ENCODE data around the gene DLG2. TPM values are rescaled to one million over a fixed set of nuclear protein-coding genes. Genes with fewer than 3 reads are reported as not detected.
"Not testable (repeated sequence)": the region's sequence is repeated elsewhere in the genome, so short reads cannot be mapped to it uniquely, and the experiment has no call there.

Gene DLG2
- total and polyA plus RNA-seq, 3 experiments from 2014 or later, result 0.81 to 1.5 (median 1.3) TPM

DNA sequence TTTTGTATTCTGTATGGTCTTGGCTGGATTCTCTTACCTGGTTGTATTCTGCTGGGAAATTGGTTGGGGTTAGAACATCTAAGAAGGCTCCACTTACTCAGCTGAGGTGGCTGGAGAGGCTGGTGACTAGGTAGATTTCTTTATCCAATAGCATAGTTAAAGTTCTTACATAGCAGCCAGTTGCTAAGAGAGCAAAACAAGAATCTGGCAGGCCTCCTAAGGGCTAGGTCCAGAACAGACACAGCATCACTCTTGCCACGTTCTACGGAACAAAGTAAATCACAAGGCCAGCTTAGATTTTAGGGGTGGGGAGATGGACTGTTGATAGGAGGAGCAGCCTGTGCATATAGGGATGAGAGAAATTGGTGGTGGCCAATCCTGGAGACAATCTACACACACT, 2199.6 kb downstream of the DLG2 start:
- H3K27me3 ChIP-seq (ENCODE audit: insufficient read depth, low read length, poor library complexity, severe bottlenecking), result no peaks in the 10 kb centered on the region
- Mint-ChIP-seq H3K4me3 (no peak overlapping the region), H3K27me3 (peaks cover 0 to 2% of the 10 kb centered on the region in 2 donors), H3K27ac (no peak overlapping the region), H3K4me1 (no peaks in the 10 kb centered on the region), H3K36me3 (peaks cover 0 to 8% (median 0%) of the 10 kb centered on the region in 3 donors), H3K9me3 (peaks cover 9 to 17% (median 10%) of the 10 kb centered on the region in 5 donors)
- H3K4me1 ChIP-seq (ENCODE audit: insufficient read depth, low read length), result no peaks in the 10 kb centered on the region
- ChIA-PET POLR2A (no interaction called here), CTCF (no interaction called here)
- DNase-seq, result no peak
- no peaks in the 10 kb centered on the region for H3K36me3 ChIP-seq (ENCODE audit: insufficient read depth, low read length)
- no peak overlapping the region for H3K4me3 ChIP-seq (ENCODE audit: low read length)
- H3K27ac ChIP-seq (ENCODE audit: low read depth, low read length), result no peak overlapping the region
- no peaks in the 10 kb centered on the region for H3K9me3 ChIP-seq (ENCODE audit: low read length)

DNA sequence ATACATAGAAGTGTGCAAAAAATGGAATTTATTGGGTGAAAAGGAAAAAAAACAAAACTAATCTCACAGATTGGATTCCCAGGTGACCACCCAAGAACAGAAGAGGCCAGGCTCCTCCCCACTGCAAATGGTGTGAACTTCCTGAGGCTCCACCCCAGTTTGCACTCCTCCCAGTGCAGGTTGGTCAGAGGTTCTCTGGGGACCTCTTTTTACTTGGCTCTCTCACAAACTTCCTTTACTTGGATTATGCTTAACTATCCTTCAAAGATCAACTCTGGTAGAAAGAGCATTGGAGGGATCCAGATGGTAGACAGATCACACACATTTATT, 2202.0 kb downstream of the DLG2 start:
- CTCF ChIA-PET, result no interaction called here
- no peaks in the 10 kb centered on the region for H3K27me3 Mint-ChIP-seq
- Histone ChIP-seq H3K36me3 (ENCODE audit: insufficient read depth, low read length) (no peaks in the 10 kb centered on the region), H3K4me3 (ENCODE audit: low read length) (no peak overlapping the region), H3K27me3 (ENCODE audit: insufficient read depth, low read length, poor library complexity, severe bottlenecking) (no peaks in the 10 kb centered on the region), H3K27ac (ENCODE audit: low read depth, low read length) (no peak overlapping the region), H3K9me3 (ENCODE audit: low read length) (no peaks in the 10 kb centered on the region), H3K4me1 (ENCODE audit: insufficient read depth, low read length) (no peaks in the 10 kb centered on the region)
- H3K27ac Mint-ChIP-seq, result no peak overlapping the region
- peaks cover 0 to 10% (median 1%) of the 10 kb centered on the region in 3 donors for H3K36me3 Mint-ChIP-seq
- H3K4me3 Mint-ChIP-seq, result no peak overlapping the region
- H3K4me1 Mint-ChIP-seq, result no peaks in the 10 kb centered on the region
- peaks cover 21 to 38% (median 26%) of the 10 kb centered on the region in 5 donors for H3K9me3 Mint-ChIP-seq
- no peak for DNase-seq
- POLR2A ChIA-PET, result no interaction called here

DNA sequence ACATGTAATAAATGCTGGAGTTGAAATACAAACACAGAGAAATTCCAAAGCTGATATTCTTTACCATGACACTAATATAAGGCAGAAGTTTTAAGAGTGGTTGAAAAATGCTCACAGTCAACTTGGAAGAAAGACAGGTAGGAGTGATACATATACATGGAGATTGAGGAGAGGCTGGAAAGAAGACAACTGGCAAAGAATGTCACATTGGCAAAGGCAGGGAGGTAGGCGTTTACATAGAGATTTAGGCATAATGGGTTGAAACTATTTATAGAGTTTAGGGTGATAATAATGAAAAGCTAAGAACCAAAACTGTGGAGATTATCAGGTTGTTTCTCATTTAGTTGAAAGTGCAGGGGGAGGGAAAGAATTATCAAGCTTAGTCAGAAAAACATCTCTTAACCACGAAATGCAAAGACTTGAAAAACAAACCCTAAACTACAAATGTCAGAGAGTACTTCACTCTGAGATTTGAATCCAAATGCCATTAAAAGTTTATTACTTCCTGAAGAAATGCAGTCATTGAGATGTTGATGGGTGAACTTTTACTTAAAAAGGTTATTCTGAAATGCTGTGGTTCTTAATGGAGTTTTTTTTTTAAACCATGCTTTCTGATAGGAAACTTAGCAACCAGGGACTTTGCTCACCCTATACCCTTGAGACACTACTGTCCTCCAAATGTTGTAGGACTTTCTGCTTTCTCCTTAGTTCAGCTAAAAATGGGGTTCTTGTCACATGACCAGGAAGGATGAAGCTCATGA, 2202.6 kb downstream of the DLG2 start:
- no peak overlapping the region for H3K27ac ChIP-seq (ENCODE audit: low read depth, low read length)
- Mint-ChIP-seq H3K27ac (no peak overlapping the region), H3K27me3 (no peaks in the 10 kb centered on the region), H3K4me3 (no peak overlapping the region), H3K36me3 (peaks cover 0 to 10% (median 1%) of the 10 kb centered on the region in 3 donors), H3K4me1 (no peaks in the 10 kb centered on the region), H3K9me3 (peaks cover 26 to 41% (median 27%) of the 10 kb centered on the region in 5 donors)
- CTCF ChIA-PET, result no interaction called here
- DNase-seq, result no peak
- POLR2A ChIA-PET, result no interaction called here
- no peaks in the 10 kb centered on the region for H3K4me1 ChIP-seq (ENCODE audit: insufficient read depth, low read length)
- no peaks in the 10 kb centered on the region for H3K27me3 ChIP-seq (ENCODE audit: insufficient read depth, low read length, poor library complexity, severe bottlenecking)
- no peak overlapping the region for H3K4me3 ChIP-seq (ENCODE audit: low read length)
- H3K9me3 ChIP-seq (ENCODE audit: low read length), result no peaks in the 10 kb centered on the region
- no peaks in the 10 kb centered on the region for H3K36me3 ChIP-seq (ENCODE audit: insufficient read depth, low read length)

DNA sequence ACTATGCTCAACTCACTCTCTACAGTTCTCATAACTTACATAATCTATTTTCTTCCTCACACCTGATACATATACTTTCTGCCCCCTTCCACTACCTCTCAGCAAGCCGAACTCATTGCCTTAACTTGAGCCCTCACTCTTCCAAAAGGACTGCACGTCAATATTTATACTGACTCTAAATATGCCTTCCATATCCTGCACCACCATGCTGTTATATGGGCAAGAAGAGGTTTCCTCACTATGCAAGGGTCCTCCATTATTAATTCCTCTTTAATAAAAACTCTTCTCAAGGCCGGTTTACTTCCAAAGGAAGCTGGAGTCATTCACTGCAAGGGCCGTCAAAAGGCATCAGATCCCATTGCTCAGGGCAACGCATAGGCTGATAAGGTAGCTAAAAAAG, 2204.5 kb downstream of the DLG2 start:
- H3K4me3 Mint-ChIP-seq, POLR2A ChIA-PET, CTCF ChIA-PET: not testable (repeated sequence)

DNA sequence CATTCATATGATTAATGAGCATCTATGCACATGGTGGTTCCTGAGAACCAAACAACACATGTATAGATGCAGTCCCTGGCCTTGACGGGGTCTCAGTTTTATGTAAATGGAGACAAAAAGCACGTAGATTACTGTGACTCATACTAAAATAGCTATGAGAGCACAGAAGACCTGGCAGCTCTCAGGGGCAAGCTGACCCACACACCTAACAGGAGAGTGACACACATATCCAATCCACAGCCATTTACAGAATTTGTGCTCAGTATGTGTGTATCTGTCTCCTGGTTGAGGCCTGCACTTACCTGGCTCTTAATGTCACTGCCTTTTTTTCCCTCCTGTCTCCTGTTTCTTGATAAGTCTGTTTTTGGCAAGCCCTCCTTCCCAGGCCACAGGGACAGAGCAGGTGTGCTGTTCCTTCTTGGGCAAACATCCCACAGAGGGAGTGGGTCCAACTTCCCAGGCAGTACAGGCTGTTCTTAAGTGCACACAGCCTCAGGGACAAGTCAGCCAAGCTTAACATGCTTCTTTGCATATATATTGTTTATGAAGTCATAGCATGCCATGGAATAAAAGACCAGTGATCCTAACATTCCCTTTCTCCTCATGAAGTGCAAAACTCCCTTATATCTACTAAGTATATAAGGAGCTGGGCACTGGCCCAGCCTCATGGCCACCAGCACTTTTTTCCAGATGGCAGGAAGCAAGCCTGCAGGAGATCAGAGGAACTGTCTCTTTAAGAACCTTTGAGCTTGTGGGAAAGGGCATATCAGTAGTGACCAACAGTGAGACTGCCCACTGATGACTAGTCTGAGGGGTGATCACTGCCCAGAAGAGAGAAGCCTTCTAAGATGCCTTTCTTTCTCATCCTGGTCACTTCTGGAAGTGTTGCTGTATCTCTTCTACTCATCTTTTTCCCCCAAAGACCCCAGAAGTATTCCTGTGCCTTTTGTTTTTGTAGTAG, 2216.3 kb downstream of the DLG2 start:
- Histone ChIP-seq H3K27me3 (ENCODE audit: insufficient read depth, low read length, poor library complexity, severe bottlenecking) (no peaks in the 10 kb centered on the region), H3K4me3 (ENCODE audit: low read length) (no peak overlapping the region), H3K27ac (ENCODE audit: low read depth, low read length) (no peak overlapping the region), H3K9me3 (ENCODE audit: low read length) (no peaks in the 10 kb centered on the region), H3K4me1 (ENCODE audit: insufficient read depth, low read length) (no peaks in the 10 kb centered on the region), H3K36me3 (ENCODE audit: insufficient read depth, low read length) (no peaks in the 10 kb centered on the region)
- Mint-ChIP-seq H3K27ac (no peak overlapping the region), H3K4me3 (no peak overlapping the region), H3K9me3 (peaks cover 6 to 26% (median 9%) of the 10 kb centered on the region in 5 donors), H3K27me3 (peaks cover 0 to 2% of the 10 kb centered on the region in 2 donors), H3K4me1 (no peaks in the 10 kb centered on the region), H3K36me3 (peaks cover 0 to 2% (median 0%) of the 10 kb centered on the region in 3 donors)
- ChIA-PET CTCF (no interaction called here), POLR2A (no interaction called here)
- DNase-seq, result no peak

More for the DNA sequence above, 2204.5 kb downstream of the DLG2 start:
- H3K4me1 Mint-ChIP-seq; H3K36me3 ChIP-seq (ENCODE audit: insufficient read depth, low read length); H3K27ac Mint-ChIP-seq; DNase-seq; H3K27ac ChIP-seq (ENCODE audit: low read depth, low read length); H3K27me3 ChIP-seq (ENCODE audit: insufficient read depth, low read length, poor library complexity, severe bottlenecking); H3K4me1 ChIP-seq (ENCODE audit: insufficient read depth, low read length); H3K27me3 Mint-ChIP-seq; H3K4me3 ChIP-seq (ENCODE audit: low read length); H3K9me3 ChIP-seq (ENCODE audit: low read length): not testable (repeated sequence)
- Mint-ChIP-seq H3K36me3 (peaks cover 0 to 10% (median 1%) of the 10 kb centered on the region in 3 donors), H3K9me3 (peaks cover 26 to 54% (median 31%) of the 10 kb centered on the region in 5 donors)

DNA sequence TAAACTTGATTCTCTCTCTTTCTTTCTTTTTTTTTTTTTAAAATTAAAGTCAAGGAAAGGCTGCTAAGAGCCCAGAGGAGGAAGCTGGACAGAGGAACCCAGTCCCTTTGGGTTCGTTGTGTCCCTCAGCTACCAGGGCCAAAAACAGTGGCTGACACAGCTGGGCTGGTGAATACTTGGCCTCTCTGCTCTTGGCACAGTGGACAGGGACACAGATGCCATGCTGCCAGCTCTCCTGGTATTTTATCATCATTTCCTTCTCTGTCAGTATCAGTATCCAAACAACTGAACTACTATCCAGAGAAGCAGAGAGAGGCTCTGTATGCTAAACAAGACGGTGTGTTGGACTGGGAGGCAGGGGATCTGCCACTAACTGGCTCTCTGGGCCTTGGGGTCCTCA, 2217.3 kb downstream of the DLG2 start:
- Histone ChIP-seq H3K4me3 (ENCODE audit: low read length) (no peak overlapping the region), H3K36me3 (ENCODE audit: insufficient read depth, low read length) (no peaks in the 10 kb centered on the region), H3K27ac (ENCODE audit: low read depth, low read length) (no peak overlapping the region), H3K4me1 (ENCODE audit: insufficient read depth, low read length) (no peaks in the 10 kb centered on the region), H3K9me3 (ENCODE audit: low read length) (no peaks in the 10 kb centered on the region), H3K27me3 (ENCODE audit: insufficient read depth, low read length, poor library complexity, severe bottlenecking) (no peaks in the 10 kb centered on the region)
- Mint-ChIP-seq H3K36me3 (peaks cover 0 to under 1% (median 0%) of the 10 kb centered on the region in 3 donors), H3K9me3 (peaks cover 4 to 20% (median 6%) of the 10 kb centered on the region in 5 donors), H3K4me1 (no peaks in the 10 kb centered on the region), H3K27me3 (peaks cover 2% of the 10 kb centered on the region in 2 donors), H3K27ac (no peak overlapping the region), H3K4me3 (no peak overlapping the region)
- DNase-seq, result no peak
- ChIA-PET CTCF (no interaction called here), POLR2A (no interaction called here)

DNA sequence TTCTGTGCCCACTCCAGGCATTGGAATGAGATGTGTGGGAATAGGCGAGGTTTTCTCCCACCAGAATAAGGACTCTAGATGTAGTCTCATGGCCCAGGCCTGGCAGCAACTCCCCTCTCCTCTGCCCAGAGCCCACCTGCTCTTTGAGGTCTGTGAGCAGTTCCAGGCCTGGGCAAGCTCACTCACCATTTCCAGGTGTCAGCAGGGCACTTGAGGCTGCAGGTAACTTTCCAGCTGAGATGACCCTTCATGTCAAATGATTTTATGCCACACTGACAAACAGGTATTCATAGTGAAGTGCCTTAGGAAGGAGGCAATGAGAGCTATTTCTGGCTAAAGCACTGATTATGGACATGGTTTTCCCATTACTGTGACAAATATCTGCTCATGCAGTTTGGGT, 2217.7 kb downstream of the DLG2 start:
- Mint-ChIP-seq H3K27ac (no peak overlapping the region), H3K4me1 (no peaks in the 10 kb centered on the region), H3K27me3 (peaks cover 2 to 3% of the 10 kb centered on the region in 2 donors), H3K36me3 (no peaks in the 10 kb centered on the region), H3K9me3 (peaks cover 3 to 17% (median 6%) of the 10 kb centered on the region in 5 donors), H3K4me3 (no peak overlapping the region)
- CTCF ChIA-PET, result no interaction called here
- H3K27ac ChIP-seq (ENCODE audit: low read depth, low read length), result no peak overlapping the region
- POLR2A ChIA-PET, result no interaction called here
- no peaks in the 10 kb centered on the region for H3K9me3 ChIP-seq (ENCODE audit: low read length)
- DNase-seq, result no peak
- H3K27me3 ChIP-seq (ENCODE audit: insufficient read depth, low read length, poor library complexity, severe bottlenecking), result no peaks in the 10 kb centered on the region
- no peaks in the 10 kb centered on the region for H3K4me1 ChIP-seq (ENCODE audit: insufficient read depth, low read length)
- H3K4me3 ChIP-seq (ENCODE audit: low read length), result no peak overlapping the region
- no peaks in the 10 kb centered on the region for H3K36me3 ChIP-seq (ENCODE audit: insufficient read depth, low read length)

DNA sequence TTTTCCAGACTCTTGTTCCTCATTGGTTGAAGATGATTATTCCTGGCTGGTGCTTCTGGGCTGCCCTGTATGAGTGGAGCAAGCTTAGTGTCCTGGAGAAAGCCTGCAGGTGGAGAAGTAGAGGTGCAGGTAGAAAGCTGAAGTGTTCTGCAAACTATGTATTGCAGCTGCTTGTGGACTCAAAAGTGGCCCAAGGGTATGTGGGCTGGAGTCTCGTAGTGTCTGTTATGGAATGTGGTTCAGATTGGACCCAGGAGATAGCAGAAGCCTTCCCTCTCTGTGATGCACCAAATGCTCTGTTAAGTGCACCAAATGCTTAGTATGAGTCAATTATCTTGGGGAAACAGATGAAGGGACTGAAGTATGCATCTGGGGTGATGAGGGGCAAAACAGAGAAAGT, 2218.2 kb downstream of the DLG2 start:
- no peaks in the 10 kb centered on the region for H3K27me3 ChIP-seq (ENCODE audit: insufficient read depth, low read length, poor library complexity, severe bottlenecking)
- H3K4me1 ChIP-seq (ENCODE audit: insufficient read depth, low read length), result no peaks in the 10 kb centered on the region
- Mint-ChIP-seq H3K27me3 (peaks cover 2 to 3% of the 10 kb centered on the region in 2 donors), H3K27ac (no peak overlapping the region), H3K9me3 (peaks cover 0 to 14% (median 4%) of the 10 kb centered on the region in 5 donors), H3K36me3 (no peaks in the 10 kb centered on the region), H3K4me3 (no peak overlapping the region), H3K4me1 (no peaks in the 10 kb centered on the region)
- no peak overlapping the region for H3K4me3 ChIP-seq (ENCODE audit: low read length)
- ChIA-PET CTCF (no interaction called here), POLR2A (no interaction called here)
- DNase-seq, result no peak
- no peak overlapping the region for H3K27ac ChIP-seq (ENCODE audit: low read depth, low read length)
- no peaks in the 10 kb centered on the region for H3K9me3 ChIP-seq (ENCODE audit: low read length)
- H3K36me3 ChIP-seq (ENCODE audit: insufficient read depth, low read length), result no peaks in the 10 kb centered on the region
